Measurements from ENCODE around the gene CACNB2.

Gene CACNB2

GRCh38 chr10:18210711-18211110 lies 70.5 kb downstream of the CACNB2 start:
- H3K36me3 ChIP-seq (replicated peaks; ENCODE audit: low read depth, low read length): no peaks in the 10 kb centered on the region
- 0 out of 2 replicates have a peak, but pooled peaks cover 3% of the 10 kb centered on the region for H3K4me1 ChIP-seq (ENCODE audit: low read length)
- H2AFZ ChIP-seq (ENCODE audit: low read depth, low read length): no peak overlapping the region
- no peaks in the 10 kb centered on the region for H3K27me3 ChIP-seq (ENCODE audit: low read depth, low read length)
- TF ChIP-seq CTCF (IDR thresholded peaks at IDR 0.05; ENCODE audit: low read depth, low read length) (no peak), EZH2phosphoT487 (IDR thresholded peaks at IDR 0.05; ENCODE audit: low read depth) (no peak)
- H3K4me2 ChIP-seq (ENCODE audit: low read length): no peak overlapping the region
- no peak overlapping the region for H3K9ac ChIP-seq (ENCODE audit: low read length)
- H4K20me1 ChIP-seq (ENCODE audit: insufficient read depth, low read length): no peaks in the 10 kb centered on the region
- H3K9me3 ChIP-seq (ENCODE audit: insufficient read depth, low read length): no peaks in the 10 kb centered on the region
- no peaks in the 10 kb centered on the region for H3K79me2 ChIP-seq (ENCODE audit: low read length)
- H3K4me3 ChIP-seq (ENCODE audit: low read length): no peak overlapping the region
- no peak overlapping the region for H3K27ac ChIP-seq (ENCODE audit: low read length)

- Histone ChIP-seq H3K79me2 (ENCODE audit: low read length) (no peaks in the 10 kb centered on the region), H3K4me2 (ENCODE audit: low read length) (no peak overlapping the region), H2AFZ (ENCODE audit: low read depth, low read length) (no peak overlapping the region), H3K9ac (ENCODE audit: low read length) (no peak overlapping the region), H3K4me3 (ENCODE audit: low read length) (no peak overlapping the region), H3K36me3 (replicated peaks; ENCODE audit: low read depth, low read length) (no peaks in the 10 kb centered on the region), H4K20me1 (ENCODE audit: insufficient read depth, low read length) (no peaks in the 10 kb centered on the region), H3K27ac (ENCODE audit: low read length) (no peak overlapping the region), H3K27me3 (ENCODE audit: low read depth, low read length) (no peaks in the 10 kb centered on the region), H3K4me1 (ENCODE audit: low read length) (0 out of 2 replicates have a peak, but pooled peaks cover 3% of the 10 kb centered on the region), H3K9me3 (ENCODE audit: insufficient read depth, low read length) (no peaks in the 10 kb centered on the region)
- TF ChIP-seq CTCF (IDR thresholded peaks at IDR 0.05; ENCODE audit: low read depth, low read length) (no peak), EZH2phosphoT487 (IDR thresholded peaks at IDR 0.05; ENCODE audit: low read depth) (no peak)
Observed at GRCh38 chr10:18211862-18212261, 71.6 kb downstream of the CACNB2 start.

- H3K4me1 ChIP-seq (ENCODE audit: low read length): 0 out of 2 replicates have a peak, but pooled peaks cover 3% of the 10 kb centered on the region
- no peaks in the 10 kb centered on the region for H3K27me3 ChIP-seq (ENCODE audit: low read depth, low read length)
- no peaks in the 10 kb centered on the region for H3K79me2 ChIP-seq (ENCODE audit: low read length)
- no peaks in the 10 kb centered on the region for H4K20me1 ChIP-seq (ENCODE audit: insufficient read depth, low read length)
- H3K4me2 ChIP-seq (ENCODE audit: low read length): no peak overlapping the region
- H3K27ac ChIP-seq (ENCODE audit: low read length): no peak overlapping the region
- no peak overlapping the region for H3K9ac ChIP-seq (ENCODE audit: low read length)
- H2AFZ ChIP-seq (ENCODE audit: low read depth, low read length): no peak overlapping the region
- H3K9me3 ChIP-seq (ENCODE audit: insufficient read depth, low read length): no peaks in the 10 kb centered on the region
- H3K36me3 ChIP-seq (replicated peaks; ENCODE audit: low read depth, low read length): no peaks in the 10 kb centered on the region
- no peak for TF ChIP-seq EZH2phosphoT487 (IDR thresholded peaks at IDR 0.05; ENCODE audit: low read depth)
- TF ChIP-seq CTCF (IDR thresholded peaks at IDR 0.05; ENCODE audit: low read depth, low read length): no peak
- H3K4me3 ChIP-seq (ENCODE audit: low read length): no peak overlapping the region
Observed at GRCh38 chr10:18213271-18213670, 73.0 kb downstream of the CACNB2 start.

GRCh38 chr10:18214691-18215563 lies 74.7 kb downstream of the CACNB2 start:
- H3K36me3 ChIP-seq (replicated peaks; ENCODE audit: low read depth, low read length): no peaks in the 10 kb centered on the region
- H2AFZ ChIP-seq (ENCODE audit: low read depth, low read length): no peak overlapping the region
- no peak overlapping the region for H3K4me3 ChIP-seq (ENCODE audit: low read length)
- H3K9me3 ChIP-seq (ENCODE audit: insufficient read depth, low read length): no peaks in the 10 kb centered on the region
- 0 out of 2 replicates have a peak, but pooled peaks cover 3% of the 10 kb centered on the region for H3K4me1 ChIP-seq (ENCODE audit: low read length)
- H3K4me2 ChIP-seq (ENCODE audit: low read length): peak overlapping the region; percentile 20; the same call in 1 of the 2 replicates
- peak; percentile 70 for TF ChIP-seq CTCF (IDR thresholded peaks at IDR 0.05; ENCODE audit: low read depth, low read length)
- TF ChIP-seq EZH2phosphoT487 (IDR thresholded peaks at IDR 0.05; ENCODE audit: low read depth): no peak
- H4K20me1 ChIP-seq (ENCODE audit: insufficient read depth, low read length): no peaks in the 10 kb centered on the region
- H3K79me2 ChIP-seq (ENCODE audit: low read length): no peaks in the 10 kb centered on the region
- H3K27me3 ChIP-seq (ENCODE audit: low read depth, low read length): no peaks in the 10 kb centered on the region
- H3K9ac ChIP-seq (ENCODE audit: low read length): no peak overlapping the region
- H3K27ac ChIP-seq (ENCODE audit: low read length): no peak overlapping the region
